ENCODE data around the gene CSRP1. TPM values are rescaled to one million over a fixed set of nuclear protein-coding genes. Genes with fewer than 3 reads are reported as not detected.
A peak's percentile ranks its signal among the peaks of the same experiment; 100 is the strongest.

The CSRP1 gene
- total and polyA plus RNA-seq, 2 of the 13 experiments (the other 11 are each of a cell fraction or from before 2014, with no cell fraction given): 17.7 to 68.9 TPM

GRCh38 chr1:201468844-201469644, 37.9 kb downstream of the CSRP1 start, which contains the start of gene PHLDA3 (continued):
- peak; percentile 48 for TF ChIP-seq MXD1 (CRISPR knock-in tag; IDR thresholded peaks at IDR 0.05)
- TF ChIP-seq ZNF441 (CRISPR knock-in tag; IDR thresholded peaks at IDR 0.05; ENCODE audit: borderline replicate concordance): peak; percentile 68
- no peak for TF ChIP-seq RORA (CRISPR knock-in tag; IDR thresholded peaks at IDR 0.05)
- peak; percentile 76 for TF ChIP-seq POLR2AphosphoS5 (IDR thresholded peaks at IDR 0.05; ENCODE audit: low read depth, low read length)
- peak; percentile 37; the same call in 1 of the 2 replicates for TF ChIP-seq MED1 (CRISPR knock-in tag; IDR thresholded peaks at IDR 0.05)
- no peak; the same call in 1 of the 2 replicates for TF ChIP-seq ZBTB7B (CRISPR knock-in tag; IDR thresholded peaks at IDR 0.05)
- TF ChIP-seq NR0B2 (CRISPR knock-in tag; IDR thresholded peaks at IDR 0.05): 0 out of 2 replicates have a peak, but pooled peaks have one; percentile 36
- TF ChIP-seq GATA4 (IDR thresholded peaks at IDR 0.05; ENCODE audit: borderline replicate concordance, low read depth): peak; percentile 65; the same call in 1 of the 2 replicates
- TF ChIP-seq RERE (CRISPR knock-in tag; IDR thresholded peaks at IDR 0.05; ENCODE audit: low read depth): peak; percentile 39; the same call in 1 of the 2 replicates
- TF ChIP-seq AKAP8 (CRISPR knock-in tag; IDR thresholded peaks at IDR 0.05): 0 out of 2 replicates have a peak, but pooled peaks have one; percentile 39
- TF ChIP-seq MAX (IDR thresholded peaks at IDR 0.05): peak; percentile 61
- peak; percentile 61; the same call in 1 of the 2 replicates for TF ChIP-seq ZNF574 (CRISPR knock-in tag; IDR thresholded peaks at IDR 0.05)
- peak; percentile 77; the same call in 1 of the 2 replicates for TF ChIP-seq BRF2 (CRISPR knock-in tag; IDR thresholded peaks at IDR 0.05)
- TF ChIP-seq DRAP1 (CRISPR knock-in tag; IDR thresholded peaks at IDR 0.05): peak; percentile 28; the same call in 1 of the 2 replicates
- peak; percentile 72; the same call in 1 of the 2 replicates for TF ChIP-seq ZNF607 (CRISPR knock-in tag; IDR thresholded peaks at IDR 0.05; ENCODE audit: borderline replicate concordance)
- peak; percentile 74; the same call in 1 of the 2 replicates for TF ChIP-seq ZNF746 (CRISPR knock-in tag; IDR thresholded peaks at IDR 0.05)
